Measurements from ENCODE around the gene XIRP1.
A peak's percentile ranks its signal among the peaks of the same experiment; 100 is the strongest.

XIRP1 gene

GRCh38 chr3:39156421-39156820, 36.0 kb downstream of the XIRP1 start:
- TF ChIP-seq RAD21 (IDR thresholded peaks at IDR 0.05; ENCODE audit: low read depth) = no peak
- no peak for TF ChIP-seq FOXM1 (IDR thresholded peaks at IDR 0.05; ENCODE audit: borderline replicate concordance, low read depth)
- no peak for TF ChIP-seq TEAD4 (IDR thresholded peaks at IDR 0.05)

DNA sequence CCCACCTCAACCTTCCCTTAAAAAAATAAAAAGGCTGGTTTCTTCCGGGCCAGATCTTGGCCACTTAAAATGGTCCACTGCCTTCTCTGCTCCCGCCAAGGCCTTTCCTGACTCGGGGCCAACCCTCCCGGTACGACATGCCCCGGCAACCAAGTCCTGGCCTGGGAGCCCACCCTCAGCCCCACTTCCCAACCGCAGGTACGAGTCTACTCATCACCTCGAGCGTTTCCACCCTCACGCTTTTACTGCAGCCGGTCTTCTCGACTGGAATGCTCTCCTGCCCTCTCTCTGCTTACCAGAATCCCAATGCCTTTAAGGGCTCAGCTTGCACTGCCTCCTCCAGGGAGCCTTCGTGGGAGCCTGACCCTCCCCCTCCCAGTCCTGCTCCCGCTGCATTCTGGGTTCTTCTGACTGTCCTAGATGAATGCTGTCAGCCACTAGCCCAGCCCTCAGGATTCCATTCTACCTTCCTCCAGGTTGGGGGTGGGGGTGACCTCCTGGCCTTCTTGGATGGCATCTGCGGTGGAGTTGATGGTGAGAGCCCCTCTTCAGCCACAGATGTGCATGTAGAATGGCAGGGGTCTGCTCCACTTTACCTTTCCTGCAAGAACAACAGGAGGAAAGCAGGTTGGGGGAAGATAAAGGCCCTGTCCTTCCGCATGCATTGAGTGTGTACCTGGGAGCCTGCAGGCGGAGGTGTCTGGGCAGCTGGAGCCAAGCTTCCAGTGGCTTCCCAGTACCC, 37.9 kb downstream of the XIRP1 start:
- TF ChIP-seq TAF1 (IDR thresholded peaks at IDR 0.05; ENCODE audit: low read depth) = no peak
- TF ChIP-seq CREB1 (IDR thresholded peaks at IDR 0.05; ENCODE audit: low read depth) = no peak
- no peak for TF ChIP-seq YY1 (IDR thresholded peaks at IDR 0.05; ENCODE audit: low read depth)
- TF ChIP-seq MAX (IDR thresholded peaks at IDR 0.05) = no peak
- TF ChIP-seq TCF12 (IDR thresholded peaks at IDR 0.05; ENCODE audit: low read depth) = no peak

- TF ChIP-seq TEAD4 (IDR thresholded peaks at IDR 0.05) (no peak), TCF12 (IDR thresholded peaks at IDR 0.05; ENCODE audit: low read depth) (no peak), TAF1 (IDR thresholded peaks at IDR 0.05; ENCODE audit: low read depth) (no peak), YY1 (IDR thresholded peaks at IDR 0.05; ENCODE audit: low read depth) (no peak), FOXM1 (IDR thresholded peaks at IDR 0.05; ENCODE audit: borderline replicate concordance, low read depth) (no peak), EP300 (IDR thresholded peaks at IDR 0.05; ENCODE audit: borderline replicate concordance) (no peak), NFIC (IDR thresholded peaks at IDR 0.05) (no peak), EGR1 (IDR thresholded peaks at IDR 0.05) (no peak), MAX (IDR thresholded peaks at IDR 0.05) (no peak), CREB1 (IDR thresholded peaks at IDR 0.05; ENCODE audit: low read depth) (no peak), RAD21 (IDR thresholded peaks at IDR 0.05; ENCODE audit: low read depth) (no peak), ZBTB7A (IDR thresholded peaks at IDR 0.05; ENCODE audit: low read depth) (no peak), CEBPB (IDR thresholded peaks at IDR 0.05) (no peak)
- TF ChIP-seq, protein P1, sequence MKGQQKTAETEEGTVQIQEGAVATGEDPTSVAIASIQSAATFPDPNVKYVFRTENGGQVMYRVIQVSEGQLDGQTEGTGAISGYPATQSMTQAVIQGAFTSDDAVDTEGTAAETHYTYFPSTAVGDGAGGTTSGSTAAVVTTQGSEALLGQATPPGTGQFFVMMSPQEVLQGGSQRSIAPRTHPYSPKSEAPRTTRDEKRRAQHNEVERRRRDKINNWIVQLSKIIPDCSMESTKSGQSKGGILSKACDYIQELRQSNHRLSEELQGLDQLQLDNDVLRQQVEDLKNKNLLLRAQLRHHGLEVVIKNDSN (IDR thresholded peaks at IDR 0.05) = no peak
- TF ChIP-seq, protein P2, sequence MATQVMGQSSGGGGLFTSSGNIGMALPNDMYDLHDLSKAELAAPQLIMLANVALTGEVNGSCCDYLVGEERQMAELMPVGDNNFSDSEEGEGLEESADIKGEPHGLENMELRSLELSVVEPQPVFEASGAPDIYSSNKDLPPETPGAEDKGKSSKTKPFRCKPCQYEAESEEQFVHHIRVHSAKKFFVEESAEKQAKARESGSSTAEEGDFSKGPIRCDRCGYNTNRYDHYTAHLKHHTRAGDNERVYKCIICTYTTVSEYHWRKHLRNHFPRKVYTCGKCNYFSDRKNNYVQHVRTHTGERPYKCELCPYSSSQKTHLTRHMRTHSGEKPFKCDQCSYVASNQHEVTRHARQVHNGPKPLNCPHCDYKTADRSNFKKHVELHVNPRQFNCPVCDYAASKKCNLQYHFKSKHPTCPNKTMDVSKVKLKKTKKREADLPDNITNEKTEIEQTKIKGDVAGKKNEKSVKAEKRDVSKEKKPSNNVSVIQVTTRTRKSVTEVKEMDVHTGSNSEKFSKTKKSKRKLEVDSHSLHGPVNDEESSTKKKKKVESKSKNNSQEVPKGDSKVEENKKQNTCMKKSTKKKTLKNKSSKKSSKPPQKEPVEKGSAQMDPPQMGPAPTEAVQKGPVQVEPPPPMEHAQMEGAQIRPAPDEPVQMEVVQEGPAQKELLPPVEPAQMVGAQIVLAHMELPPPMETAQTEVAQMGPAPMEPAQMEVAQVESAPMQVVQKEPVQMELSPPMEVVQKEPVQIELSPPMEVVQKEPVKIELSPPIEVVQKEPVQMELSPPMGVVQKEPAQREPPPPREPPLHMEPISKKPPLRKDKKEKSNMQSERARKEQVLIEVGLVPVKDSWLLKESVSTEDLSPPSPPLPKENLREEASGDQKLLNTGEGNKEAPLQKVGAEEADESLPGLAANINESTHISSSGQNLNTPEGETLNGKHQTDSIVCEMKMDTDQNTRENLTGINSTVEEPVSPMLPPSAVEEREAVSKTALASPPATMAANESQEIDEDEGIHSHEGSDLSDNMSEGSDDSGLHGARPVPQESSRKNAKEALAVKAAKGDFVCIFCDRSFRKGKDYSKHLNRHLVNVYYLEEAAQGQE (IDR thresholded peaks at IDR 0.05; ENCODE audit: low read depth) = no peak
Observed at GRCh38 chr3:39153977-39154279, 38.5 kb downstream of the XIRP1 start.

GRCh38 chr3:39150803-39151631, 41.4 kb downstream of the XIRP1 start:
- TF ChIP-seq TCF12 (IDR thresholded peaks at IDR 0.05; ENCODE audit: low read depth) (peak; percentile 66), CREB1 (IDR thresholded peaks at IDR 0.05; ENCODE audit: low read depth) (0 out of 2 replicates have a peak, but pooled peaks have one; percentile 10), ZBTB7A (IDR thresholded peaks at IDR 0.05; ENCODE audit: low read depth) (peak; percentile 71), EGR1 (IDR thresholded peaks at IDR 0.05) (no peak), FOXM1 (IDR thresholded peaks at IDR 0.05; ENCODE audit: borderline replicate concordance, low read depth) (0 out of 2 replicates have a peak, but pooled peaks have one; percentile 23), NFIC (IDR thresholded peaks at IDR 0.05) (peak; percentile 69), YY1 (IDR thresholded peaks at IDR 0.05; ENCODE audit: low read depth) (no peak; the same call in 1 of the 2 replicates), MAX (IDR thresholded peaks at IDR 0.05) (no peak), RAD21 (IDR thresholded peaks at IDR 0.05; ENCODE audit: low read depth) (peak; percentile 18; the same call in 1 of the 2 replicates), CEBPB (IDR thresholded peaks at IDR 0.05) (no peak), EP300 (IDR thresholded peaks at IDR 0.05; ENCODE audit: borderline replicate concordance) (peak; percentile 75), TAF1 (IDR thresholded peaks at IDR 0.05; ENCODE audit: low read depth) (no peak), TEAD4 (IDR thresholded peaks at IDR 0.05) (peak; percentile 56)
- TF ChIP-seq, protein P1 (IDR thresholded peaks at IDR 0.05) = no peak
- TF ChIP-seq, protein P2 (IDR thresholded peaks at IDR 0.05; ENCODE audit: low read depth) = no peak

DNA sequence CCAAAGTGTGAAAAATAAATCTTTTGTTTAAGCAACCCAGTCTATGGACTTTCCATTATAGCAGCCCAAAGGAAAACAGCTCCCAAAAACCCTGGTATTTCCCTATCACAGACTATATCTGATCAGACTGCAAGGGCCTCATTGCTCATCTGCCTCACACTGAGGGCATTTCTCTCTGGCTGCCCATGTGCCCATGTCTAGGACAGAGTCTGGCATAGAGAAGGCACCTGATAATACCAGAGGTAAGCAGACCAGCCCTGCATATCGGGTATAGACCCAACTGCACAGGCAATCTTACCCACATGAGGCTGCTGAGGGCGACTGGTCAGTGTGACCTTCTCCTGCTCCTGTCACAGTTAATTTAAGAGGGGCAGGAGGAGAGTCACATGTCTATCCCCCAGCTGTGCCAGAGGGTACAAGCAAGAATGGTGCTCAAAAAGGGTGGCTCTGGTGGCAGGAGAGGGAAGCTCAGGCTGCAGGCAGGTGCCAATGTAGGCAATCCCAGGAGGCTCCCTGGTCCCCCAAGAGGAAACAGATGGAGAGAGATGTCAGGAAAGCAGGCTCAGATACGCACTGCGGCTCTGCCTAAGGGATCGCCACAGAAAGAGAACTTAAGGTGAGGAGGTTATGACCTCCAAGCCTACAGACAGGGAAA, 42.1 kb downstream of the XIRP1 start:
- TF ChIP-seq, protein P1 (IDR thresholded peaks at IDR 0.05) = no peak
- TF ChIP-seq NFIC (IDR thresholded peaks at IDR 0.05) = no peak
- no peak for TF ChIP-seq EP300 (IDR thresholded peaks at IDR 0.05; ENCODE audit: borderline replicate concordance)
- TF ChIP-seq EGR1 (IDR thresholded peaks at IDR 0.05) = no peak
- TF ChIP-seq TAF1 (IDR thresholded peaks at IDR 0.05; ENCODE audit: low read depth) = no peak
- TF ChIP-seq, protein P2 (IDR thresholded peaks at IDR 0.05; ENCODE audit: low read depth) = no peak
